Endothelial cell of umbilical vein (primary cell): ENCODE results near the gene CREB3L2. TPM values are rescaled to one million over a fixed set of nuclear protein-coding genes. Genes with fewer than 3 reads are reported as not detected.

Source experiments
- BruUV-seq: library from RNA; stranded (reverse); fragments of 400-500 nt; replicated peaks from 2 replicates; lab custom pipeline; 2021; lab: Mats Ljungman, UMichigan
- CTCF ChIA-PET: fragments of 300-600, 350-600 bp; sonication (Branson Sonifier 250); formaldehyde crosslinking; loops from one replicate; lab custom pipeline; 2021; ENCODE audit warnings: antibody characterized with exemption, inconsistent platforms; lab: Charles Lee
- POLR2A ChIA-PET: fragments of 300-600, 350-600 bp; sonication (Branson Sonifier 250); formaldehyde crosslinking; loops from one replicate; lab custom pipeline; 2021; ENCODE audit warnings: antibody characterized with exemption, inconsistent platforms; lab: Charles Lee
- DNase-seq: peaks from one replicate; pipeline ENCODE4 v3.0.0-alpha.2; 2011; ENCODE audit warnings: low read depth, low spot score
- FAIRE-seq: peaks from 2 replicates; lab custom pipeline; 2011; peaks lifted over from hg19 to GRCh38; lab: Jason Lieb, UNC
- H2AFZ ChIP-seq: 2 replicates; pipeline ENCODE4 v1.6.0; 2012; ENCODE audit warnings: low read depth, low read length, control low read depth, inconsistent platforms
- H3K27ac ChIP-seq: 2 replicates; pipeline ENCODE4 v1.5.1; 2011; ENCODE audit warnings: low read depth, mild to moderate bottlenecking, control low read depth, low read length, moderate library complexity; ENCODE audit not compliant: insufficient read depth
- H3K27me3 ChIP-seq, 2 experiments: 2 replicates each; pipeline versions ENCODE4 v1.6.0 to v1.6.1; 2011; ENCODE audit warnings: low read length in 2 of 2, mixed read lengths in 1 of 2; ENCODE audit not compliant: control insufficient read depth in 2 of 2, insufficient read depth in 2 of 2
- H3K36me3 ChIP-seq, 2 experiments: 2 replicates in 1 of 2; 3 replicates in 1 of 2; pipeline ENCODE4 v1.5.1; 2011; ENCODE audit warnings: low read length in 2 of 2, mild to moderate bottlenecking in 1 of 2, moderate library complexity in 1 of 2; ENCODE audit not compliant: control insufficient read depth in 2 of 2, insufficient read depth in 2 of 2; ENCODE audit errors: extremely low read depth in 1 of 2
- H3K4me1 ChIP-seq: 3 replicates; pipeline ENCODE4 v1.5.1; 2011; ENCODE audit warnings: mild to moderate bottlenecking, low read length; ENCODE audit not compliant: control insufficient read depth, insufficient read depth; ENCODE audit errors: extremely low read depth
- H3K4me2 ChIP-seq: 2 replicates; pipeline ENCODE4 v1.6.1; 2011; ENCODE audit warnings: low read length, control low read depth, mixed read lengths; ENCODE audit not compliant: insufficient read depth
- H3K4me3 ChIP-seq, 3 experiments: fragments of 200-600 bp in 1 of 3; sonication (generic), shearing (Covaris generic) in 1 of 3; replicated peaks in 1 of 3; 2 replicates each; pipeline ENCODE4 v1.5.1; 2011 to 2016; ENCODE audit warnings: control low read depth in 3 of 3, low read length in 3 of 3, mild to moderate bottlenecking in 2 of 3, inconsistent platforms in 1 of 3, low read depth in 1 of 3, moderate library complexity in 1 of 3; ENCODE audit not compliant: insufficient read depth in 1 of 3
- H3K79me2 ChIP-seq: 2 replicates; pipeline ENCODE4 v1.6.0; 2012; ENCODE audit warnings: low read length, inconsistent platforms; ENCODE audit not compliant: control insufficient read depth, insufficient read depth
- H3K9ac ChIP-seq: replicated peaks from 2 replicates; pipeline ENCODE3; 2011; ENCODE audit warnings: low read length, control low read depth; ENCODE audit not compliant: insufficient read depth; ENCODE audit errors: extremely low read depth
- H3K9me1 ChIP-seq: replicated peaks from 3 replicates; pipeline ENCODE4 v1.6.0; 2011; ENCODE audit warnings: mild to moderate bottlenecking, low read length; ENCODE audit not compliant: control insufficient read depth, insufficient read depth; ENCODE audit errors: extremely low read depth
- H3K9me3 ChIP-seq: replicated peaks from 2 replicates; pipeline ENCODE4 v1.5.1; 2012; ENCODE audit warnings: low read length, inconsistent platforms; ENCODE audit not compliant: control insufficient read depth, insufficient read depth
- H4K20me1 ChIP-seq: replicated peaks from 2 replicates; pipeline ENCODE3; 2011; ENCODE audit warnings: mild to moderate bottlenecking, low read length; ENCODE audit not compliant: control insufficient read depth, insufficient read depth; ENCODE audit errors: extremely low read depth
- CTCF ChIP-seq, 2 donors: IDR thresholded peaks; 1 replicate in 1 of 2; 2 replicates in 1 of 2; pipeline ENCODE4 v1.5.1; 2011; ENCODE audit warnings: low read length in 2 of 2, mild to moderate bottlenecking in 2 of 2, moderate library complexity in 2 of 2, control low read depth in 1 of 2, inconsistent platforms in 1 of 2, low read depth in 1 of 2; ENCODE audit not compliant: insufficient read depth in 1 of 2; ENCODE audit errors: extremely low read depth in 1 of 2
- EZH2 ChIP-seq: IDR thresholded peaks from 2 replicates; pipeline ENCODE4 v1.6.1; 2012; ENCODE audit warnings: borderline replicate concordance, low read depth, mild to moderate bottlenecking, moderate library complexity, low read length, inconsistent platforms; ENCODE audit not compliant: severe bottlenecking
- FOS ChIP-seq: IDR thresholded peaks from 2 replicates; pipeline ENCODE4 v1.6.1; 2011; ENCODE audit warnings: mild to moderate bottlenecking, low read length, moderate library complexity, borderline replicate concordance; ENCODE audit not compliant: insufficient read depth
- GATA2 ChIP-seq: IDR thresholded peaks from 2 replicates; pipeline ENCODE4 v1.7.0; 2011; ENCODE audit warnings: low read depth, mild to moderate bottlenecking, moderate library complexity, mixed read lengths, low read length; ENCODE audit not compliant: insufficient read length, insufficient read depth
- JUN ChIP-seq: IDR thresholded peaks from 2 replicates; pipeline ENCODE4 v1.6.1; 2011; ENCODE audit warnings: borderline replicate concordance, low read depth; ENCODE audit not compliant: insufficient read length, insufficient read depth
- MAX ChIP-seq: IDR thresholded peaks from 2 replicates; pipeline ENCODE4 v1.6.1; 2011; ENCODE audit not compliant: insufficient read depth, insufficient read length
- MYC ChIP-seq: IDR thresholded peaks from one replicate; pipeline ENCODE4 v1.6.1; 2011; ENCODE audit warnings: mild to moderate bottlenecking, low read depth, low read length
- POLR2A ChIP-seq: IDR thresholded peaks from 2 replicates; pipeline ENCODE4 v1.6.1; 2012; ENCODE audit warnings: low read depth, mild to moderate bottlenecking, control low read depth, low read length
- POLR2AphosphoS5 ChIP-seq: IDR thresholded peaks from 2 replicates; pipeline ENCODE4 v1.6.1; 2012; ENCODE audit warnings: low read depth, mild to moderate bottlenecking, control low read depth, low read length, moderate library complexity; ENCODE audit not compliant: insufficient read depth
- dilution Hi-C: fragments of 300-500 bp; cut with MboI; formaldehyde crosslinking; loops from one replicate; pipeline ENCODE4 v1.15.0; 2019; ENCODE audit warnings: low sequenced_read_pairs; ENCODE audit not compliant: extremely low pct_ligation_motif_present
- intact Hi-C: fragments of 100-400 bp; cut with micrococcal nuclease; formaldehyde crosslinking; loops from one replicate; pipeline ENCODE4 v1.10.0; 2022
- polyA plus RNA-seq, 4 experiments: library from polyadenylated mRNA; depleted of rRNA in 3 of 4; stranded (reverse) in 3 of 4; unstranded in 1 of 4; fragments of >200 nt; gene quantifications; 2 replicates each; pipeline versions ENCODE4 v1.2.1 to v1.2.3, GENCODE V29; 2011 to 2012; ENCODE audit warnings: missing spikeins in 1 of 4
- total RNA-seq: library from RNA; stranded (reverse); gene quantifications from 2 replicates; pipeline ENCODE4 v1.2.3, GENCODE V29; 2021

The CREB3L2 gene
- total and polyA plus RNA-seq, 2 donors (not counting 3 experiments of a cell fraction or from before 2014, with no cell fraction given) = 32.1 to 93.4 TPM

GRCh38 chr7:138004046-138004445 is 2.2 kb upstream of the CREB3L2 start:
- no peak for TF ChIP-seq MYC
- TF ChIP-seq MAX = no peak
- no peak for TF ChIP-seq CTCF (IDR thresholded peaks at IDR 0.05; ENCODE audit: extremely low read depth in 1 of 2, insufficient read depth in 1 of 2, low read depth in 1 of 2, low read length in 2 of 2)
- no peak for TF ChIP-seq FOS
- TF ChIP-seq EZH2 = no peak
- no peak for TF ChIP-seq GATA2
- TF ChIP-seq POLR2A = no peak
- no peak for TF ChIP-seq POLR2AphosphoS5
- no peak for TF ChIP-seq JUN
- BruUV-seq = no TSS peak
- H3K9ac ChIP-seq = no peak overlapping the region
- no peaks in the 10 kb centered on the region for H3K36me3 ChIP-seq
- H3K4me1 ChIP-seq = peaks cover 26% of the 10 kb centered on the region
- no peak overlapping the region for H3K27ac ChIP-seq
- DNase-seq (peak; percentile 63), FAIRE-seq (no peak)
- peak overlapping the region; percentile 11 for H3K4me2 ChIP-seq
- no peaks in the 10 kb centered on the region for H3K9me1 ChIP-seq
- peaks cover 28% of the 10 kb centered on the region for H3K79me2 ChIP-seq
- H3K4me3 ChIP-seq = no peak overlapping the region
- POLR2A ChIA-PET = no interaction called here
- no peaks in the 10 kb centered on the region for H4K20me1 ChIP-seq
- peak overlapping the region; percentile 61 for H2AFZ ChIP-seq
- H3K27me3 ChIP-seq = no peaks in the 10 kb centered on the region
- CTCF ChIA-PET = interaction anchor here (0.7 to 12.1 kb wide), 6 partner anchors 12 to 378 kb away, joined by 3 to 360 read pairs (median 14); no protein-coding TSS in a partner anchor
- no peaks in the 10 kb centered on the region for H3K9me3 ChIP-seq
- dilution Hi-C loops (no loop called here), intact Hi-C loops (loop anchor here (10.0 kb wide), 1 partner anchor 1049 kb away; no protein-coding TSS in a partner anchor)
